ENCODE measurements around the gene UBE2J1. TPM values are rescaled to one million over a fixed set of nuclear protein-coding genes. Genes with fewer than 3 reads are reported as not detected.

The UBE2J1 gene
- total and polyA plus RNA-seq, 2 donors (not counting 3 experiments of a cell fraction or from before 2014, with no cell fraction given) = 44.4 to 96.6 TPM

GRCh38 chr6:89385156-89385667 is 32.7 kb upstream of the UBE2J1 start:
- H3K4me1 ChIP-seq (ENCODE audit: control insufficient read depth, extremely low read depth, insufficient read depth, low read length) = no peaks in the 10 kb centered on the region
- ChIA-PET POLR2A (no interaction called here), CTCF (interaction anchor here (0.8 kb wide), 1 partner anchor 33 kb away, joined by 3 read pairs; the partner anchor contains the start of gene UBE2J1)
- no peaks in the 10 kb centered on the region for H4K20me1 ChIP-seq (replicated peaks; ENCODE audit: control insufficient read depth, extremely low read depth, insufficient read depth, low read length)
- DNase-seq (ENCODE audit: low read depth, low spot score) (peak; percentile 18), FAIRE-seq (no peak)
- no peak overlapping the region for H2AFZ ChIP-seq (ENCODE audit: low read depth, low read length)
- peak; percentile 68 for TF ChIP-seq FOS (IDR thresholded peaks at IDR 0.05; ENCODE audit: borderline replicate concordance, insufficient read depth, low read length)
- TF ChIP-seq POLR2AphosphoS5 (IDR thresholded peaks at IDR 0.05; ENCODE audit: insufficient read depth, low read depth, low read length) = no peak
- TF ChIP-seq EZH2 (IDR thresholded peaks at IDR 0.05; ENCODE audit: borderline replicate concordance, low read depth, low read length, severe bottlenecking) = no peak
- TF ChIP-seq POLR2A (IDR thresholded peaks at IDR 0.05; ENCODE audit: low read depth, low read length) = no peak
- TF ChIP-seq, protein P1, sequence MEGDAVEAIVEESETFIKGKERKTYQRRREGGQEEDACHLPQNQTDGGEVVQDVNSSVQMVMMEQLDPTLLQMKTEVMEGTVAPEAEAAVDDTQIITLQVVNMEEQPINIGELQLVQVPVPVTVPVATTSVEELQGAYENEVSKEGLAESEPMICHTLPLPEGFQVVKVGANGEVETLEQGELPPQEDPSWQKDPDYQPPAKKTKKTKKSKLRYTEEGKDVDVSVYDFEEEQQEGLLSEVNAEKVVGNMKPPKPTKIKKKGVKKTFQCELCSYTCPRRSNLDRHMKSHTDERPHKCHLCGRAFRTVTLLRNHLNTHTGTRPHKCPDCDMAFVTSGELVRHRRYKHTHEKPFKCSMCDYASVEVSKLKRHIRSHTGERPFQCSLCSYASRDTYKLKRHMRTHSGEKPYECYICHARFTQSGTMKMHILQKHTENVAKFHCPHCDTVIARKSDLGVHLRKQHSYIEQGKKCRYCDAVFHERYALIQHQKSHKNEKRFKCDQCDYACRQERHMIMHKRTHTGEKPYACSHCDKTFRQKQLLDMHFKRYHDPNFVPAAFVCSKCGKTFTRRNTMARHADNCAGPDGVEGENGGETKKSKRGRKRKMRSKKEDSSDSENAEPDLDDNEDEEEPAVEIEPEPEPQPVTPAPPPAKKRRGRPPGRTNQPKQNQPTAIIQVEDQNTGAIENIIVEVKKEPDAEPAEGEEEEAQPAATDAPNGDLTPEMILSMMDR (IDR thresholded peaks at IDR 0.05; ENCODE audit: extremely low read depth in 1 of 2, insufficient read depth in 1 of 2, low read depth in 1 of 2, low read length in 2 of 2) = no peak
- TF ChIP-seq MYC (IDR thresholded peaks at IDR 0.05; ENCODE audit: low read depth, low read length) = no peak
- no peak for TF ChIP-seq GATA2 (IDR thresholded peaks at IDR 0.05; ENCODE audit: insufficient read depth, insufficient read length, low read depth, low read length)
- TF ChIP-seq JUN (IDR thresholded peaks at IDR 0.05; ENCODE audit: borderline replicate concordance, insufficient read depth, insufficient read length, low read depth) = peak; percentile 87
- no peak for TF ChIP-seq MAX (IDR thresholded peaks at IDR 0.05; ENCODE audit: insufficient read depth, insufficient read length)
- H3K4me3 ChIP-seq (replicated peaks in 1 of 3; ENCODE audit: insufficient read depth in 1 of 3, low read depth in 1 of 3, low read length in 3 of 3) = no peak overlapping the region
- dilution Hi-C loops (cut with MboI; ENCODE audit: extremely low pct_ligation_motif_present, low sequenced_read_pairs) = no loop called here
- H3K27me3 ChIP-seq (ENCODE audit: control insufficient read depth in 2 of 2, insufficient read depth in 2 of 2, low read length in 2 of 2) = peaks cover 0 to 2% of the 10 kb centered on the region in 2 experiments
- H3K36me3 ChIP-seq (ENCODE audit: control insufficient read depth in 2 of 2, extremely low read depth in 1 of 2, insufficient read depth in 2 of 2, low read length in 2 of 2) = no peaks in the 10 kb centered on the region
- no peak overlapping the region for H3K27ac ChIP-seq (ENCODE audit: insufficient read depth, low read depth, low read length)
- no peak overlapping the region for H3K4me2 ChIP-seq (ENCODE audit: insufficient read depth, low read length)
- H3K9ac ChIP-seq (replicated peaks; ENCODE audit: extremely low read depth, insufficient read depth, low read length) = no peak overlapping the region
- BruUV-seq (replicated peaks) = no TSS peak
- no peaks in the 10 kb centered on the region for H3K9me3 ChIP-seq (replicated peaks; ENCODE audit: control insufficient read depth, insufficient read depth, low read length)
- intact Hi-C loops (cut with micrococcal nuclease) = no loop called here
- no peaks in the 10 kb centered on the region for H3K9me1 ChIP-seq (replicated peaks; ENCODE audit: control insufficient read depth, extremely low read depth, insufficient read depth, low read length)
- H3K79me2 ChIP-seq (ENCODE audit: control insufficient read depth, insufficient read depth, low read length) = no peaks in the 10 kb centered on the region

All from endothelial cell of umbilical vein (primary cell).